BLaER1 treated with 17β-estradiol and CSF1 and Interleukin-3, amounts not matched to agents 10 nM and 100 nM (cell line): ENCODE results near the gene PDZRN4.
"Not testable (repeated sequence)": the region's sequence is repeated elsewhere in the genome, so short reads cannot be mapped to it uniquely, and the experiment has no call there.

Source experiments
- H3K27ac ChIP-seq, 11 experiments: shearing (Covaris generic); formaldehyde crosslinking; 2 replicates each; pipeline ENCODE4 v1.8.1; 2022
- H3K27me3 ChIP-seq, 11 experiments: shearing (Covaris generic); formaldehyde crosslinking; 2 replicates each; pipeline ENCODE4 v1.8.1; 2022
- H3K36me3 ChIP-seq, 11 experiments: shearing (Covaris generic); formaldehyde crosslinking; 2 replicates each; pipeline ENCODE4 v1.8.1; 2022
- H3K4me1 ChIP-seq, 10 experiments: shearing (Covaris generic); formaldehyde crosslinking; 2 replicates each; pipeline ENCODE4 v1.8.1; 2022
- H3K4me2 ChIP-seq, 11 experiments: shearing (Covaris generic); formaldehyde crosslinking; 2 replicates each; pipeline ENCODE4 v1.8.1; 2022
- H3K4me3 ChIP-seq, 10 experiments: shearing (Covaris generic); formaldehyde crosslinking; 2 replicates each; pipeline ENCODE4 v1.8.1; 2022
- H3K9ac ChIP-seq, 11 experiments: shearing (Covaris generic); formaldehyde crosslinking; 2 replicates each; pipeline ENCODE4 v1.8.1; 2022
- H3K9me3 ChIP-seq, 11 experiments: shearing (Covaris generic); formaldehyde crosslinking; replicated peaks in 1 of 11; 2 replicates each; pipeline ENCODE4 v1.8.1; 2022
- H4K20me1 ChIP-seq, 11 experiments: shearing (Covaris generic); formaldehyde crosslinking; 2 replicates each; pipeline ENCODE4 v1.8.1; 2022
- Cebpa-rat ChIP-seq, 11 experiments: shearing (Covaris generic); IDR thresholded peaks; 2 replicates each; pipeline ENCODE4 v1.8.1; 2022

PDZRN4 gene

GRCh38 chr12:41184864-41185263 lies 3.3 kb upstream of the PDZRN4 start:
- no peaks in the 10 kb centered on the region for H3K36me3 ChIP-seq
- H3K27me3 ChIP-seq = peaks cover 28 to 32% (median 30%) of the 10 kb centered on the region in 11 experiments
- H3K9ac ChIP-seq = no peak overlapping the region
- H3K4me1 ChIP-seq = peaks cover under 1 to 23% (median 5%) of the 10 kb centered on the region in 10 experiments; a peak in 13 of 20 replicates
- no peaks in the 10 kb centered on the region for H4K20me1 ChIP-seq
- no peak overlapping the region for H3K4me3 ChIP-seq
- H3K9me3 ChIP-seq = peaks cover 21 to 30% (median 27%) of the 10 kb centered on the region in 11 experiments
- no peak for TF ChIP-seq Cebpa-rat (IDR thresholded peaks at IDR 0.05)
- H3K27ac ChIP-seq = no peak overlapping the region; a peak in 1 of 22 replicates
- no peak overlapping the region; a peak in 1 of 22 replicates for H3K4me2 ChIP-seq

- no peak overlapping the region for H3K9ac ChIP-seq
- peak overlapping the region in 2 of 10 experiments; percentile 8 to 20; a peak in 1 of 20 replicates for H3K4me3 ChIP-seq
- no peaks in the 10 kb centered on the region for H4K20me1 ChIP-seq
- TF ChIP-seq Cebpa-rat (IDR thresholded peaks at IDR 0.05) = no peak
- peak overlapping the region in 10 of 11 experiments; percentile 5 to 55 (median 31); a peak in 14 of 22 replicates for H3K4me2 ChIP-seq
- peak overlapping the region in 3 of 11 experiments; percentile 23 to 41 (median 26); a peak in 4 of 22 replicates for H3K27ac ChIP-seq
- H3K36me3 ChIP-seq = no peaks in the 10 kb centered on the region
- H3K27me3 ChIP-seq = peaks cover 34 to 38% (median 37%) of the 10 kb centered on the region in 11 experiments
- H3K4me1 ChIP-seq = peaks cover 5 to 23% (median 11%) of the 10 kb centered on the region in 10 experiments; a peak in 15 of 20 replicates
- H3K9me3 ChIP-seq = peaks cover 21 to 30% (median 27%) of the 10 kb centered on the region in 11 experiments
Observed at GRCh38 chr12:41186026-41186425, 2.1 kb upstream of the PDZRN4 start.

- H3K4me3 ChIP-seq = no peak overlapping the region
- 0 out of 22 replicates have a peak overlapping the region, but pooled peaks of 3 of the 11 experiments have one; percentile 8 to 44 (median 36) for H3K4me2 ChIP-seq
- H3K9me3 ChIP-seq = peaks cover 21 to 30% (median 27%) of the 10 kb centered on the region in 11 experiments
- H3K36me3 ChIP-seq = no peaks in the 10 kb centered on the region
- H3K27ac ChIP-seq = no peak overlapping the region
- peaks cover 34 to 38% (median 37%) of the 10 kb centered on the region in 11 experiments for H3K27me3 ChIP-seq
- peaks cover 14 to 46% (median 31%) of the 10 kb centered on the region in 10 experiments for H3K4me1 ChIP-seq
- H3K9ac ChIP-seq = no peak overlapping the region
- no peaks in the 10 kb centered on the region for H4K20me1 ChIP-seq
- TF ChIP-seq Cebpa-rat (IDR thresholded peaks at IDR 0.05) = no peak
Observed at GRCh38 chr12:41188841-41189394, 798 bp downstream of the PDZRN4 start.

- Histone ChIP-seq H4K20me1 (no peaks in the 10 kb centered on the region), H3K4me1 (peaks cover 15 to 54% (median 35%) of the 10 kb centered on the region in 10 experiments), H3K9me3 (peaks cover 21 to 30% (median 27%) of the 10 kb centered on the region in 11 experiments), H3K4me3 (no peak overlapping the region), H3K4me2 (peak overlapping the region in 6 of 11 experiments; percentile 2 to 44 (median 32); a peak in 10 of 22 replicates), H3K27me3 (peaks cover 34 to 38% (median 37%) of the 10 kb centered on the region in 11 experiments), H3K36me3 (no peaks in the 10 kb centered on the region), H3K9ac (no peak overlapping the region), H3K27ac (no peak overlapping the region)
- TF ChIP-seq Cebpa-rat (IDR thresholded peaks at IDR 0.05) = no peak
Observed at GRCh38 chr12:41189395-41190251, 1.5 kb downstream of the PDZRN4 start.

- TF ChIP-seq Cebpa-rat (IDR thresholded peaks at IDR 0.05) = no peak
- Histone ChIP-seq H3K4me1 (peaks cover 15 to 61% (median 36%) of the 10 kb centered on the region in 10 experiments), H3K4me3 (no peak overlapping the region), H3K4me2 (peak overlapping the region in 6 of 11 experiments; percentile 2 to 44 (median 32); a peak in 9 of 22 replicates), H4K20me1 (no peaks in the 10 kb centered on the region), H3K27me3 (peaks cover 34 to 38% (median 37%) of the 10 kb centered on the region in 11 experiments), H3K9me3 (peaks cover 21 to 30% (median 27%) of the 10 kb centered on the region in 11 experiments), H3K27ac (no peak overlapping the region), H3K36me3 (no peaks in the 10 kb centered on the region), H3K9ac (no peak overlapping the region)
Observed at GRCh38 chr12:41190338-41190737, 2.2 kb downstream of the PDZRN4 start.

GRCh38 chr12:41191549-41191948 lies 3.4 kb downstream of the PDZRN4 start:
- peaks cover 21 to 30% (median 27%) of the 10 kb centered on the region in 11 experiments for H3K9me3 ChIP-seq
- H4K20me1 ChIP-seq = not testable (repeated sequence)
- H3K27ac ChIP-seq = peak overlapping the region in 1 of 11 experiments; percentile 68; a peak in 1 of 22 replicates

GRCh38 chr12:41193311-41193710 lies 5.2 kb downstream of the PDZRN4 start:
- H3K27ac ChIP-seq = peak overlapping the region in 5 of 11 experiments; percentile 34 to 68 (median 58); a peak in 10 of 22 replicates
- no peaks in the 10 kb centered on the region for H4K20me1 ChIP-seq
- H3K4me3 ChIP-seq = no peak overlapping the region; a peak in 2 of 20 replicates
- peaks cover 20 to 24% (median 22%) of the 10 kb centered on the region in 11 experiments for H3K27me3 ChIP-seq
- peak overlapping the region in 9 of 11 experiments; percentile 40 to 75 (median 61); a peak in 17 of 22 replicates for H3K4me2 ChIP-seq
- TF ChIP-seq Cebpa-rat (IDR thresholded peaks at IDR 0.05) = no peak
- H3K4me1 ChIP-seq = peaks cover 8 to 66% (median 33%) of the 10 kb centered on the region in 10 experiments; a peak in 18 of 20 replicates
- peaks cover 10 to 16% (median 13%) of the 10 kb centered on the region in 11 experiments for H3K9me3 ChIP-seq
- no peaks in the 10 kb centered on the region for H3K36me3 ChIP-seq
- peak overlapping the region in 2 of 11 experiments; percentile 13 to 52; a peak in 2 of 22 replicates for H3K9ac ChIP-seq

More at GRCh38 chr12:41191549-41191948, 3.4 kb downstream of the PDZRN4 start:
- Histone ChIP-seq H3K4me1 (peaks cover 12 to 66% (median 33%) of the 10 kb centered on the region in 10 experiments; a peak in 19 of 20 replicates), H3K4me2 (peak overlapping the region in 4 of 11 experiments; percentile 50 to 67 (median 64); a peak in 3 of 22 replicates), H3K27me3 (peaks cover 34 to 38% (median 37%) of the 10 kb centered on the region in 11 experiments)
- not testable (repeated sequence) for H3K4me3 ChIP-seq, H3K9ac ChIP-seq, H3K36me3 ChIP-seq

GRCh38 chr12:41202051-41202450 lies 13.9 kb downstream of the PDZRN4 start:
- no peak overlapping the region for H3K4me2 ChIP-seq
- H3K4me1 ChIP-seq = peaks cover 0 to 13% (median 0%) of the 10 kb centered on the region in 10 experiments; a peak in 5 of 20 replicates
- H3K27me3 ChIP-seq = no peaks in the 10 kb centered on the region
- peaks cover 0 to 11% (median 0%) of the 10 kb centered on the region in 11 experiments; a peak in 1 of 22 replicates for H3K9me3 ChIP-seq
- H4K20me1 ChIP-seq = no peaks in the 10 kb centered on the region
- no peak overlapping the region for H3K9ac ChIP-seq
- no peak overlapping the region for H3K4me3 ChIP-seq
- no peak for TF ChIP-seq Cebpa-rat (IDR thresholded peaks at IDR 0.05)
- no peaks in the 10 kb centered on the region for H3K36me3 ChIP-seq
- H3K27ac ChIP-seq = no peak overlapping the region
